Measurements from ENCODE around the gene MLST8. TPM values are rescaled to one million over a fixed set of nuclear protein-coding genes. Genes with fewer than 3 reads are reported as not detected.

MLST8 gene
- total and polyA plus RNA-seq, 4 experiments from 2014 or later: 27.4 to 34.7 (median 29.6) TPM

GRCh38 chr16:2212362-2213324, 7.4 kb downstream of the MLST8 start:
- CTCF ChIA-PET (ENCODE audit: partially characterized antibody): no interaction called here

GRCh38 chr16:2213817-2214718, 8.8 kb downstream of the MLST8 start:
- H3K9me3 ChIP-seq (ENCODE audit: control insufficient read depth in 1 of 2, low read length in 2 of 2): no peaks in the 10 kb centered on the region
- DNase-seq: no peak
- H3K4me1 Mint-ChIP-seq: peaks cover 8 to 27% (median 17%) of the 10 kb centered on the region in 4 donors
- H3K4me1 ChIP-seq (ENCODE audit: insufficient read depth, low read length): peaks cover 20% of the 10 kb centered on the region
- POLR2A ChIA-PET (ENCODE audit: partially characterized antibody): interaction anchor here (0.6 to 3.3 kb wide), 19 partner anchors 8 to 403 kb away, joined by 3 to 48 read pairs (median 5); partner anchors contain the start of genes ATP6V0C, E4F1, ECI1 and MLST8
- H3K27ac Mint-ChIP-seq: peak overlapping the region in 4 of 7 donors; percentile 13 to 83 (median 28)
- CTCF ChIA-PET (ENCODE audit: partially characterized antibody): interaction anchor here (0.9 to 1.4 kb wide), 2 partner anchors 9 to 59 kb away, joined by 3 to 4 read pairs; partner anchors contain the start of genes E4F1 and TRAF7
- peak overlapping the region in 1 of 2 donors; percentile 51 for H3K4me3 ChIP-seq (ENCODE audit: low read length in 2 of 2)
- no peaks in the 10 kb centered on the region for H3K27me3 ChIP-seq (ENCODE audit: insufficient read depth, low read length)
- no peaks in the 10 kb centered on the region for H3K27me3 Mint-ChIP-seq
- H3K36me3 ChIP-seq (ENCODE audit: insufficient read depth, low read length): peaks cover 9% of the 10 kb centered on the region
- intact Hi-C loops (cut with micrococcal nuclease): loop anchor here (2.0 kb wide), 3 partner anchors 37 to 59 kb away; partner anchors contain the start of genes ECI1, RNPS1 and TRAF7
- H3K27ac ChIP-seq (ENCODE audit: low read depth, low read length): peak overlapping the region; percentile 55
- H3K4me3 Mint-ChIP-seq: peak overlapping the region; percentile 74 to 80 (median 77)
- H3K36me3 Mint-ChIP-seq: peaks cover 0 to 10% of the 10 kb centered on the region in 2 donors
- no peaks in the 10 kb centered on the region for H3K9me3 Mint-ChIP-seq

More at GRCh38 chr16:2212362-2213324, 7.4 kb downstream of the MLST8 start:
- Mint-ChIP-seq H3K9me3 (no peaks in the 10 kb centered on the region), H3K36me3 (peaks cover 2 to 17% of the 10 kb centered on the region in 2 donors), H3K27me3 (no peaks in the 10 kb centered on the region), H3K27ac (peak overlapping the region in 3 of 7 donors; percentile 36 to 83 (median 72)), H3K4me3 (peak overlapping the region; percentile 74 to 80 (median 77)), H3K4me1 (peaks cover 9 to 30% (median 20%) of the 10 kb centered on the region in 4 donors)
- Histone ChIP-seq H3K36me3 (ENCODE audit: insufficient read depth, low read length) (peaks cover 16% of the 10 kb centered on the region), H3K9me3 (ENCODE audit: control insufficient read depth in 1 of 2, low read length in 2 of 2) (no peaks in the 10 kb centered on the region), H3K4me3 (ENCODE audit: low read length in 2 of 2) (no peak overlapping the region), H3K4me1 (ENCODE audit: insufficient read depth, low read length) (peaks cover 20% of the 10 kb centered on the region), H3K27me3 (ENCODE audit: insufficient read depth, low read length) (no peaks in the 10 kb centered on the region), H3K27ac (ENCODE audit: low read depth, low read length) (no peak overlapping the region)
- DNase-seq: no peak
- intact Hi-C loops (cut with micrococcal nuclease): no loop called here
- POLR2A ChIA-PET (ENCODE audit: partially characterized antibody): interaction anchor here (0.7 to 1.0 kb wide), 2 partner anchors 241 to 325 kb away, joined by 3 to 4 read pairs; partner anchors contain the start of genes PDPK1 and TBL3

DNA sequence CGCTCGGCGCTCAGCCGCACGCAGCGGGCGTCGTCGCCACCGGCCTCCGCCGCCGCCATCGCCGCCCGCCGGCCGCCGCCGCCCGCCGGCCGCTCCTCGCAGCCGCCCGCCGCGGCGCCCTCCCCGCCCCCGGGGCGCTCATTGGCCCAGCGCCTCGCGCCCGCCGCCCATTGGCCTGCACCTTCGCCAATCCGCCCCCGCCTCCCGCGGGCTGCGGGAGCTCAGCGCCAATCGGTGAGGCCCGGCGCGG, 9.4 kb downstream of the MLST8 start, which contains the start of gene PGP:
Gene PGP (minus strand): TSS at position 122 of the 250 bp plus-strand sequence. CDS start 63 bp downstream, at position 59.
- H3K27me3 ChIP-seq (ENCODE audit: insufficient read depth, low read length): no peaks in the 10 kb centered on the region
- peaks cover 0 to 8% of the 10 kb centered on the region in 2 donors for H3K36me3 Mint-ChIP-seq
- ChIA-PET CTCF (ENCODE audit: partially characterized antibody) (interaction anchor here (0.6 to 1.4 kb wide), 3 partner anchors 8 to 60 kb away, joined by 3 to 4 read pairs (median 3); partner anchors contain the start of genes E4F1 and TRAF7), POLR2A (ENCODE audit: partially characterized antibody) (interaction anchor here (0.6 to 3.3 kb wide), 19 partner anchors 9 to 404 kb away, joined by 3 to 48 read pairs (median 5); partner anchors contain the start of genes ATP6V0C, E4F1, ECI1 and MLST8)
- H3K4me3 Mint-ChIP-seq: peak within 1 kb of the TSS; percentile 81 to 89 (median 86)
- H3K27ac Mint-ChIP-seq: peak within 1 kb of the TSS; percentile 64 to 93 (median 89)
- no peaks in the 10 kb centered on the region for H3K27me3 Mint-ChIP-seq
- H3K4me3 ChIP-seq (ENCODE audit: low read length in 2 of 2): peak within 1 kb of the TSS; percentile 65 to 92
- H3K27ac ChIP-seq (ENCODE audit: low read depth, low read length): peak within 1 kb of the TSS; percentile 83
- no peaks in the 10 kb centered on the region for H3K9me3 ChIP-seq (ENCODE audit: control insufficient read depth in 1 of 2, low read length in 2 of 2)
- no peak for DNase-seq
- intact Hi-C loops (cut with micrococcal nuclease): loop anchor here (2.0 kb wide), 3 partner anchors 36 to 60 kb away; partner anchors contain the start of genes ECI1, RNPS1 and TRAF7
- H3K4me1 Mint-ChIP-seq: peaks cover 8 to 27% (median 17%) of the 10 kb centered on the region in 4 donors
- peaks cover 20% of the 10 kb centered on the region for H3K4me1 ChIP-seq (ENCODE audit: insufficient read depth, low read length)
- H3K9me3 Mint-ChIP-seq: no peaks in the 10 kb centered on the region
- peaks cover 9% of the 10 kb centered on the region for H3K36me3 ChIP-seq (ENCODE audit: insufficient read depth, low read length)

DNA sequence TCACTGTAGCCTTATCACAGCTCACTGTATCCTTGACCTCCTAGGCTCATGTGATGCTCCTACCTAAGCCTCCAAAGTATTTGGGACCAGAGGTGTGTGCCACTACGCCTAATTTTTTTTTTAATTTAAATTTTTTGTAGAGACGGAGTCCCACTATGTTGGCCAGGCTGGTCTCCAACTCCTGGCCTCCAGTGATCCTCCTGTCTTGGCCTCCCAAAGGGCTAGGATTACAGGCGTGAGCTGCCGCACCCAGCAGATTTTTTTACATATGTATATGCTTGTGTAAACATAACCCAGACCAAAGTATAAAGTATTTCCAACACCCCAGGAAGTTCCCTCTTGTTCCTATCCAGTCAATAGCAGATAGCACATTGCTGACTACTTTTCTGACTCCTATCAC, 11.1 kb downstream of the MLST8 start:
- H3K27me3 Mint-ChIP-seq: no peaks in the 10 kb centered on the region
- intact Hi-C loops (cut with micrococcal nuclease): no loop called here
- Histone ChIP-seq H3K4me3 (ENCODE audit: low read length in 2 of 2) (no peak overlapping the region), H3K36me3 (ENCODE audit: insufficient read depth, low read length) (peaks cover 9% of the 10 kb centered on the region), H3K4me1 (ENCODE audit: insufficient read depth, low read length) (peaks cover 20% of the 10 kb centered on the region), H3K27me3 (ENCODE audit: insufficient read depth, low read length) (no peaks in the 10 kb centered on the region), H3K27ac (ENCODE audit: low read depth, low read length) (no peak overlapping the region), H3K9me3 (ENCODE audit: control insufficient read depth in 1 of 2, low read length in 2 of 2) (no peaks in the 10 kb centered on the region)
- ChIA-PET POLR2A (ENCODE audit: partially characterized antibody) (interaction anchor here (0.9 to 3.3 kb wide), 5 partner anchors 10 to 61 kb away, joined by 3 to 48 read pairs (median 25); partner anchors contain the start of genes DNASE1L2, ECI1, MLST8 and TRAF7), CTCF (ENCODE audit: partially characterized antibody) (interaction anchor here (1.8 kb wide), 1 partner anchor 22 kb away, joined by 8 read pairs; no protein-coding TSS in a partner anchor)
- DNase-seq: peak in 1 of 5 donors; percentile 32
- H3K4me3 Mint-ChIP-seq: peak overlapping the region in 7 of 8 donors; percentile 51 to 89 (median 58)
- H3K9me3 Mint-ChIP-seq: no peaks in the 10 kb centered on the region
- H3K4me1 Mint-ChIP-seq: peaks cover 8 to 27% (median 17%) of the 10 kb centered on the region in 4 donors
- H3K36me3 Mint-ChIP-seq: peaks cover 0 to 6% of the 10 kb centered on the region in 2 donors
- H3K27ac Mint-ChIP-seq: peak overlapping the region in 2 of 7 donors; percentile 67 to 81

DNA sequence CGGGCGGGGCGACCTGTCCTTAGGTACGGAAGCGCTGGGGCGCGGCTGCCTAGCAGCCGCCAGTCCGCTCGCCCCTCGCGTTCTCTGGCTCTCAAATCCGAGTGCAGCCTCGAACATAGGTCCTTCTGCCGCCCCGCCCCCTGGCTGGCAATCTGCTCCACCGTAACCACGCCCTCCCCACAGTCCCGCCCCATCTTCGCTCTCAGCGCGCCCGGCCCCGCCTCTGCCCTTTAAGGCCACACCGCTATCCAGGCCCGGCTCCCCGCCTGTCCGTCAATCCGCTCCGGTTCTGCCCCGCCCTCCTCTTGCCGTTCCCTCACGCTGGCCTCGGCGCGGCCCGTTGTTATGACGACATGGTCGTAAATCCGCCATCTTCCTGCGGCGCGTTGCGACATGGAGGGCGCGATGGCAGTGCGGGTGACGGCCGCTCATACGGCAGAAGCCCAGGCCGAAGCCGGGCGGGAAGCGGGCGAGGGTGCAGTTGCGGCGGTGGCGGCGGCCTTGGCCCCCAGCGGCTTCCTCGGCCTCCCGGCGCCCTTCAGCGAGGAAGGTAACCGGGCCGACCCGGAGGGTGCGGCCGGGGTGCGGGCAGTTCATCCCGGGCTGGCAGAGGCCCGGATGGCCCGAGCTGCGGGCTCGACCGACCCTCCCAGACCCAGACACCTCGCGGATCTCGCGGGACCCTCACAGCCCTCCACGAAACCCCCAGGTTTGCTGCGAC, 18.1 kb downstream of the MLST8 start, which contains the start of gene E4F1:
Gene E4F1 (plus strand): TSS at position 371 of the 721 bp plus-strand sequence. CDS start 23 bp downstream, at position 394.
- Histone ChIP-seq H3K9me3 (ENCODE audit: control insufficient read depth in 1 of 2, low read length in 2 of 2) (no peaks in the 10 kb centered on the region), H3K27me3 (ENCODE audit: insufficient read depth, low read length) (no peaks in the 10 kb centered on the region), H3K4me1 (ENCODE audit: insufficient read depth, low read length) (peaks cover 14% of the 10 kb centered on the region), H3K4me3 (ENCODE audit: low read length in 2 of 2) (peak within 1 kb of the TSS; percentile 81 to 84), H3K27ac (ENCODE audit: low read depth, low read length) (peak within 1 kb of the TSS; percentile 90), H3K36me3 (ENCODE audit: insufficient read depth, low read length) (peaks cover 6% of the 10 kb centered on the region)
- H3K4me3 Mint-ChIP-seq: peak within 1 kb of the TSS; percentile 85 to 93 (median 90)
- H3K4me1 Mint-ChIP-seq: peaks cover 7 to 27% (median 19%) of the 10 kb centered on the region in 4 donors
- H3K9me3 Mint-ChIP-seq: no peaks in the 10 kb centered on the region
- peak; percentile 97 to 99 (median 99) for DNase-seq
- H3K27ac Mint-ChIP-seq: peak within 1 kb of the TSS; percentile 82 to 94 (median 89)
- ChIA-PET POLR2A (ENCODE audit: partially characterized antibody) (interaction anchor here (1.0 to 3.7 kb wide), 7 partner anchors 9 to 518 kb away, joined by 3 to 22 read pairs (median 9); partner anchors contain the start of genes BRICD5, ECI1, MAPK8IP3 and MLST8), CTCF (ENCODE audit: partially characterized antibody) (interaction anchor here (0.8 to 1.8 kb wide), 3 partner anchors 9 to 29 kb away, joined by 3 to 4 read pairs (median 4); partner anchors contain the start of genes ECI1 and PGP)
- peaks cover 4 to 10% of the 10 kb centered on the region in 2 donors for H3K36me3 Mint-ChIP-seq
- intact Hi-C loops (cut with micrococcal nuclease): loop anchor here (1.0 kb wide), 5 partner anchors 8 to 68 kb away; partner anchors contain the start of genes ECI1, MLST8, RNPS1 and TRAF7
- no peaks in the 10 kb centered on the region for H3K27me3 Mint-ChIP-seq
